ENCODE measurements around the gene TMEM132D.

DNA sequence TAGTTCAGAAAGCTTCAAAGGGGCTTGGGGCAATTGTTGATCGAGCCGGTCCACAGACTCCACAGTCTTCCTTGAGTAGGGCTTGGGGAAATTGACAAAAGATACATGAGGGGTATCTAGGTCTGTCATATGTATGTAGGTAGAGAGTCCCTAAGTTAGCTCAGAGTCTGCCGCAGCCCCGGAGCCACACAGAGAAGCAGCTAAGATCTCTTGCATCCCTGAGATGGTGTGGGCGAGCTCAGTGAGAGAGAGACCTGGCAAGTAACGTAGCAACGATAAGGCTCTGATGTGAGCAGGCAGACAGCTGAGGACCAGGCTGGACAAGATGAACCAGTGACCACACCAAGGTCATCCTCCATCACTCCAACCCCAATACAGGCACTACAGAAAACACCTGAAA lies 297.6 kb downstream of the TMEM132D start:
- TF ChIP-seq TAF1 (IDR thresholded peaks at IDR 0.05; ENCODE audit: low read depth) (no peak), SMC3 (conservative IDR thresholded peaks at IDR 0.05; ENCODE audit: poor library complexity) (no peak), RAD21 (conservative IDR thresholded peaks at IDR 0.05) (no peak), EP300 (conservative IDR thresholded peaks at IDR 0.05; ENCODE audit: poor library complexity, severe bottlenecking) (no peak), EZH2 (IDR thresholded peaks at IDR 0.05; ENCODE audit: borderline replicate concordance, insufficient read depth, low read length, poor library complexity, severe bottlenecking) (no peak), POLR2AphosphoS5 (IDR thresholded peaks at IDR 0.05) (no peak), MXI1 (conservative IDR thresholded peaks at IDR 0.05; ENCODE audit: poor library complexity, severe bottlenecking) (no peak)
- TF ChIP-seq, protein P1, sequence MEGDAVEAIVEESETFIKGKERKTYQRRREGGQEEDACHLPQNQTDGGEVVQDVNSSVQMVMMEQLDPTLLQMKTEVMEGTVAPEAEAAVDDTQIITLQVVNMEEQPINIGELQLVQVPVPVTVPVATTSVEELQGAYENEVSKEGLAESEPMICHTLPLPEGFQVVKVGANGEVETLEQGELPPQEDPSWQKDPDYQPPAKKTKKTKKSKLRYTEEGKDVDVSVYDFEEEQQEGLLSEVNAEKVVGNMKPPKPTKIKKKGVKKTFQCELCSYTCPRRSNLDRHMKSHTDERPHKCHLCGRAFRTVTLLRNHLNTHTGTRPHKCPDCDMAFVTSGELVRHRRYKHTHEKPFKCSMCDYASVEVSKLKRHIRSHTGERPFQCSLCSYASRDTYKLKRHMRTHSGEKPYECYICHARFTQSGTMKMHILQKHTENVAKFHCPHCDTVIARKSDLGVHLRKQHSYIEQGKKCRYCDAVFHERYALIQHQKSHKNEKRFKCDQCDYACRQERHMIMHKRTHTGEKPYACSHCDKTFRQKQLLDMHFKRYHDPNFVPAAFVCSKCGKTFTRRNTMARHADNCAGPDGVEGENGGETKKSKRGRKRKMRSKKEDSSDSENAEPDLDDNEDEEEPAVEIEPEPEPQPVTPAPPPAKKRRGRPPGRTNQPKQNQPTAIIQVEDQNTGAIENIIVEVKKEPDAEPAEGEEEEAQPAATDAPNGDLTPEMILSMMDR (IDR thresholded peaks at IDR 0.05; ENCODE audit: poor library complexity, severe bottlenecking) = no peak
- TF ChIP-seq, protein P2, sequence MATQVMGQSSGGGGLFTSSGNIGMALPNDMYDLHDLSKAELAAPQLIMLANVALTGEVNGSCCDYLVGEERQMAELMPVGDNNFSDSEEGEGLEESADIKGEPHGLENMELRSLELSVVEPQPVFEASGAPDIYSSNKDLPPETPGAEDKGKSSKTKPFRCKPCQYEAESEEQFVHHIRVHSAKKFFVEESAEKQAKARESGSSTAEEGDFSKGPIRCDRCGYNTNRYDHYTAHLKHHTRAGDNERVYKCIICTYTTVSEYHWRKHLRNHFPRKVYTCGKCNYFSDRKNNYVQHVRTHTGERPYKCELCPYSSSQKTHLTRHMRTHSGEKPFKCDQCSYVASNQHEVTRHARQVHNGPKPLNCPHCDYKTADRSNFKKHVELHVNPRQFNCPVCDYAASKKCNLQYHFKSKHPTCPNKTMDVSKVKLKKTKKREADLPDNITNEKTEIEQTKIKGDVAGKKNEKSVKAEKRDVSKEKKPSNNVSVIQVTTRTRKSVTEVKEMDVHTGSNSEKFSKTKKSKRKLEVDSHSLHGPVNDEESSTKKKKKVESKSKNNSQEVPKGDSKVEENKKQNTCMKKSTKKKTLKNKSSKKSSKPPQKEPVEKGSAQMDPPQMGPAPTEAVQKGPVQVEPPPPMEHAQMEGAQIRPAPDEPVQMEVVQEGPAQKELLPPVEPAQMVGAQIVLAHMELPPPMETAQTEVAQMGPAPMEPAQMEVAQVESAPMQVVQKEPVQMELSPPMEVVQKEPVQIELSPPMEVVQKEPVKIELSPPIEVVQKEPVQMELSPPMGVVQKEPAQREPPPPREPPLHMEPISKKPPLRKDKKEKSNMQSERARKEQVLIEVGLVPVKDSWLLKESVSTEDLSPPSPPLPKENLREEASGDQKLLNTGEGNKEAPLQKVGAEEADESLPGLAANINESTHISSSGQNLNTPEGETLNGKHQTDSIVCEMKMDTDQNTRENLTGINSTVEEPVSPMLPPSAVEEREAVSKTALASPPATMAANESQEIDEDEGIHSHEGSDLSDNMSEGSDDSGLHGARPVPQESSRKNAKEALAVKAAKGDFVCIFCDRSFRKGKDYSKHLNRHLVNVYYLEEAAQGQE (IDR thresholded peaks at IDR 0.05; ENCODE audit: borderline replicate concordance) = no peak

Measured in neural cell (in vitro differentiated cells).